OCI-LY3 (cell line): Measurements from ENCODE around the gene AMBRA1.

ENCODE experiments used
- H2AFZ ChIP-seq: fragments of 200-600, 300-600 bp; shearing (Covaris generic); 2 replicates; pipeline ENCODE4 v1.6.0; 2014; ENCODE audit warnings: antibody characterized with exemption, low read depth, low read length
- H3K27ac ChIP-seq: fragments of 200-600, 300-600 bp; sonication (generic); 2 replicates; pipeline ENCODE4 v1.5.1; 2014; ENCODE audit warnings: mild to moderate bottlenecking, low read length, moderate library complexity, mixed read lengths
- H3K27me3 ChIP-seq: fragments of 200-600, 300-600 bp; sonication (generic); 2 replicates; pipeline ENCODE4 v1.6.1; 2014; ENCODE audit warnings: low read depth, low read length, mixed read lengths
- H3K36me3 ChIP-seq: fragments of 200-600, 300-600 bp; sonication (generic); replicated peaks from 2 replicates; pipeline ENCODE3; 2014; ENCODE audit warnings: low read depth, low read length, mixed read lengths
- H3K4me1 ChIP-seq: fragments of 300-600, 200-600 bp; sonication (generic); 2 replicates; pipeline ENCODE4 v1.6.1; 2014; ENCODE audit warnings: low read length, mixed read lengths
- H3K4me2 ChIP-seq: fragments of 200-600, 300-600 bp; sonication (generic); 2 replicates; pipeline ENCODE4 v1.6.1; 2014; ENCODE audit warnings: low read length, mixed read lengths
- H3K4me3 ChIP-seq: fragments of 300-600, 200-600 bp; sonication (generic); 2 replicates; pipeline ENCODE4 v1.5.1; 2014; ENCODE audit warnings: antibody characterized with exemption, mild to moderate bottlenecking, low read length, moderate library complexity
- H3K79me2 ChIP-seq: fragments of 300-600, 200-600 bp; shearing (Covaris generic); 2 replicates; pipeline ENCODE4 v1.6.1; 2014; ENCODE audit warnings: mild to moderate bottlenecking, low read length, mixed read lengths
- H3K9ac ChIP-seq: fragments of 300-600, 200-600 bp; shearing (Covaris generic); 2 replicates; pipeline ENCODE4 v1.6.0; 2014; ENCODE audit warnings: mild to moderate bottlenecking, low read length, moderate library complexity
- H3K9me3 ChIP-seq: fragments of 200-600, 300-600 bp; shearing (Covaris generic); 2 replicates; pipeline ENCODE4 v1.6.1; 2014; ENCODE audit warnings: low read length, mixed read lengths; ENCODE audit not compliant: insufficient read depth
- H4K20me1 ChIP-seq: fragments of 200-600, 300-600 bp; sonication (generic); 2 replicates; pipeline ENCODE4 v1.6.1; 2016; ENCODE audit warnings: low read length, mixed read lengths; ENCODE audit not compliant: insufficient read depth
- CTCF ChIP-seq: fragments of 200-600, 300-600 bp; sonication (generic); IDR thresholded peaks from 2 replicates; pipeline ENCODE4 v1.5.1; 2014; ENCODE audit warnings: antibody characterized with exemption, low read length, low read depth
- EZH2phosphoT487 ChIP-seq: fragments of 200-600 bp; shearing (Covaris generic); IDR thresholded peaks from 2 replicates; pipeline ENCODE4 v1.6.1; 2018; ENCODE audit warnings: antibody characterized with exemption, mixed run types, low read depth

Gene AMBRA1

GRCh38 chr11:46529095-46529905, 64.5 kb downstream of the AMBRA1 start:
- Histone ChIP-seq H4K20me1 (peaks cover 28% of the 10 kb centered on the region), H3K4me1 (peaks cover 6% of the 10 kb centered on the region), H3K9ac (no peak overlapping the region), H3K36me3 (peaks cover 7% of the 10 kb centered on the region), H3K9me3 (no peaks in the 10 kb centered on the region), H2AFZ (no peak overlapping the region), H3K27ac (no peak overlapping the region), H3K4me2 (peak overlapping the region; percentile 38), H3K4me3 (no peak overlapping the region), H3K27me3 (no peaks in the 10 kb centered on the region), H3K79me2 (peaks cover 72% of the 10 kb centered on the region)
- no peak for TF ChIP-seq EZH2phosphoT487
- peak; percentile 79 for TF ChIP-seq CTCF

- Histone ChIP-seq H3K36me3 (peaks cover 7% of the 10 kb centered on the region), H4K20me1 (peaks cover 28% of the 10 kb centered on the region), H3K4me1 (peaks cover 6% of the 10 kb centered on the region), H3K27ac (no peak overlapping the region), H3K79me2 (peaks cover 70% of the 10 kb centered on the region), H3K9ac (no peak overlapping the region), H3K4me2 (peak overlapping the region; percentile 38; the same call in 1 of the 2 replicates), H3K9me3 (no peaks in the 10 kb centered on the region), H3K27me3 (no peaks in the 10 kb centered on the region), H3K4me3 (no peak overlapping the region), H2AFZ (no peak overlapping the region)
- no peak for TF ChIP-seq EZH2phosphoT487
- TF ChIP-seq CTCF: no peak
Measured at GRCh38 chr11:46528445-46529094, 65.3 kb downstream of the AMBRA1 start.

- TF ChIP-seq EZH2phosphoT487: no peak
- no peak overlapping the region for H3K4me2 ChIP-seq
- no peak overlapping the region for H3K27ac ChIP-seq
- no peak overlapping the region for H2AFZ ChIP-seq
- peaks cover 36% of the 10 kb centered on the region for H4K20me1 ChIP-seq
- no peak overlapping the region for H3K4me3 ChIP-seq
- H3K36me3 ChIP-seq: peaks cover 7% of the 10 kb centered on the region
- H3K79me2 ChIP-seq: peaks cover 76% of the 10 kb centered on the region
- H3K27me3 ChIP-seq: no peaks in the 10 kb centered on the region
- peaks cover 6% of the 10 kb centered on the region for H3K4me1 ChIP-seq
- H3K9me3 ChIP-seq: no peaks in the 10 kb centered on the region
- no peak overlapping the region for H3K9ac ChIP-seq
Measured at GRCh38 chr11:46527591-46528130, 66.2 kb downstream of the AMBRA1 start.

- Histone ChIP-seq H3K4me1 (peaks cover 6% of the 10 kb centered on the region), H3K9me3 (no peaks in the 10 kb centered on the region), H3K27ac (no peak overlapping the region), H3K4me3 (no peak overlapping the region), H3K9ac (no peak overlapping the region), H3K27me3 (no peaks in the 10 kb centered on the region), H3K36me3 (peaks cover 7% of the 10 kb centered on the region), H3K79me2 (peaks cover 85% of the 10 kb centered on the region), H2AFZ (no peak overlapping the region), H4K20me1 (peaks cover 45% of the 10 kb centered on the region), H3K4me2 (no peak overlapping the region)
- TF ChIP-seq CTCF: no peak
- TF ChIP-seq EZH2phosphoT487: no peak
Measured at GRCh38 chr11:46526216-46527215, 67.3 kb downstream of the AMBRA1 start.
